Measurements from ENCODE around the gene EIF5A2.

DNA sequence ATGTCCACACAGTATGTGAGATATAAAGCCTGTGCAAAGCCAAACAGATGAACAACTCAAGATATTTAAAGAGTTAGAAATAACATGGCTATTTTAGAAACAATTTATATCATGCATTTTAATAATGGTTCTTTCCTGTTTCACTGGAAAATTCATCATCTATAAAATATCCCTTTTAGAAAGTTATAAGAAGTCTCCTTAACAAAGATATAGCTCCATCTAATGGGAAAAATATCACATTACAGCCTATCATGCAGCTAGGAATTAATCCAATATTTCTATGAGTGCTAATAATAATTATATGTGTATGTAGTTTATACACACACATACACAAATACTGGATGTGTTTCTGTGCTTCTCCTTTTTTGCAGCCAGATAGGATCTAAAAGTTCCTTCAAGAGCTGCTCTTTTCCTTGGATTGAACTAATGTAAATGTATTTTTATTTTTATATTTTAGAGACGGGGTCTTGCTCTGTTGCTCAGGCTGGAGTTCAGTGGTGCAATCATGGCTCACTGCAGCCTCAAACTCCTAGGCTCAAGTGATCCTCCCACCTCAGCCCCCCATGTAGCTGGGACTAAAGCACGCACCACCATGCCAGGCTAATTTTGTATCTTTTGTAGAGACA is 60.0 kb downstream of the EIF5A2 start:
- no peak for TF ChIP-seq SIN3A (IDR thresholded peaks at IDR 0.05; ENCODE audit: borderline replicate concordance, insufficient read depth, low read length)
- TF ChIP-seq, protein P1, sequence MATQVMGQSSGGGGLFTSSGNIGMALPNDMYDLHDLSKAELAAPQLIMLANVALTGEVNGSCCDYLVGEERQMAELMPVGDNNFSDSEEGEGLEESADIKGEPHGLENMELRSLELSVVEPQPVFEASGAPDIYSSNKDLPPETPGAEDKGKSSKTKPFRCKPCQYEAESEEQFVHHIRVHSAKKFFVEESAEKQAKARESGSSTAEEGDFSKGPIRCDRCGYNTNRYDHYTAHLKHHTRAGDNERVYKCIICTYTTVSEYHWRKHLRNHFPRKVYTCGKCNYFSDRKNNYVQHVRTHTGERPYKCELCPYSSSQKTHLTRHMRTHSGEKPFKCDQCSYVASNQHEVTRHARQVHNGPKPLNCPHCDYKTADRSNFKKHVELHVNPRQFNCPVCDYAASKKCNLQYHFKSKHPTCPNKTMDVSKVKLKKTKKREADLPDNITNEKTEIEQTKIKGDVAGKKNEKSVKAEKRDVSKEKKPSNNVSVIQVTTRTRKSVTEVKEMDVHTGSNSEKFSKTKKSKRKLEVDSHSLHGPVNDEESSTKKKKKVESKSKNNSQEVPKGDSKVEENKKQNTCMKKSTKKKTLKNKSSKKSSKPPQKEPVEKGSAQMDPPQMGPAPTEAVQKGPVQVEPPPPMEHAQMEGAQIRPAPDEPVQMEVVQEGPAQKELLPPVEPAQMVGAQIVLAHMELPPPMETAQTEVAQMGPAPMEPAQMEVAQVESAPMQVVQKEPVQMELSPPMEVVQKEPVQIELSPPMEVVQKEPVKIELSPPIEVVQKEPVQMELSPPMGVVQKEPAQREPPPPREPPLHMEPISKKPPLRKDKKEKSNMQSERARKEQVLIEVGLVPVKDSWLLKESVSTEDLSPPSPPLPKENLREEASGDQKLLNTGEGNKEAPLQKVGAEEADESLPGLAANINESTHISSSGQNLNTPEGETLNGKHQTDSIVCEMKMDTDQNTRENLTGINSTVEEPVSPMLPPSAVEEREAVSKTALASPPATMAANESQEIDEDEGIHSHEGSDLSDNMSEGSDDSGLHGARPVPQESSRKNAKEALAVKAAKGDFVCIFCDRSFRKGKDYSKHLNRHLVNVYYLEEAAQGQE (IDR thresholded peaks at IDR 0.05; ENCODE audit: insufficient read depth in 1 of 2, low read depth in 2 of 2, low read length in 2 of 2) = no peak
- TF ChIP-seq POLR2AphosphoS5 (IDR thresholded peaks at IDR 0.05; ENCODE audit: low read depth, low read length) = no peak
